NB4 (cell line): ENCODE data around the gene TRPV3.

Experiments
- DNase-seq: peaks from one replicate; pipeline ENCODE4 v3.0.0; 2010; ENCODE audit warnings: low read depth
- H3K4me3 ChIP-seq: one replicate; pipeline ENCODE4 v1.5.1; 2011; ENCODE audit warnings: mild to moderate bottlenecking, low read depth, low read length, moderate library complexity
- MYC ChIP-seq: IDR thresholded peaks from 2 replicates; pipeline ENCODE4 v1.6.1; 2011; ENCODE audit warnings: low read depth, low read length
- POLR2A ChIP-seq: IDR thresholded peaks from 2 replicates; pipeline ENCODE4 v1.6.1; 2011; ENCODE audit warnings: mild to moderate bottlenecking; ENCODE audit not compliant: insufficient read length; ENCODE audit errors: extremely low read depth
- TF ChIP-seq, protein P1 (sequence below): IDR thresholded peaks from 2 replicates; pipeline ENCODE4 v1.6.1; 2011; ENCODE audit warnings: low read depth, low read length
- TF ChIP-seq, protein P2 (sequence below): IDR thresholded peaks from one replicate; pipeline ENCODE4 v1.5.1; 2012; ENCODE audit warnings: low read depth, low read length

TRPV3 gene

GRCh38 chr17:3575511-3575910, 17.9 kb upstream of the TRPV3 start:
- no peak overlapping the region for H3K4me3 ChIP-seq
- TF ChIP-seq POLR2A (no peak), MYC (no peak)
- DNase-seq, result no peak

DNA sequence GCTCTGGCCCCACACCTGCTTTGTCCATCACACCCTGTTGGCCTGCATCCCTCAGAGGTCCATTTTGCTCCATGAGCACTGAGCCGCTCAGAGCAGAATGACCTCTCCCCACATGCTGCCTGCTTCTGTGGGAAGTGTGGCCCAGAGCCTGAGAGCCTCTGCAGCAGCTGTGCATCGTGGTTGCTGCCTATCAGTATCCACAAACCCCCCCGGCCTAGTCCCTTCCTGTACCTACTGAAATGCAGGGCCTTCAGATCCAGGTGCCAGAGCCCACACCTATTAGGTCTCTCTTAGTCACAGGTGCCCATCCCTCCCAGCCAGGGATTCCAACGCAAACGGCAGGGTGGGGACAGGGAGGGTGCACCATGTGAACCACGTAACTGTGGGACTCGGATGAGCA, 16.6 kb upstream of the TRPV3 start:
- no peak overlapping the region for H3K4me3 ChIP-seq
- TF ChIP-seq, protein P1, sequence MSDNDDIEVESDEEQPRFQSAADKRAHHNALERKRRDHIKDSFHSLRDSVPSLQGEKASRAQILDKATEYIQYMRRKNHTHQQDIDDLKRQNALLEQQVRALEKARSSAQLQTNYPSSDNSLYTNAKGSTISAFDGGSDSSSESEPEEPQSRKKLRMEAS, result no peak
- TF ChIP-seq, protein P2, sequence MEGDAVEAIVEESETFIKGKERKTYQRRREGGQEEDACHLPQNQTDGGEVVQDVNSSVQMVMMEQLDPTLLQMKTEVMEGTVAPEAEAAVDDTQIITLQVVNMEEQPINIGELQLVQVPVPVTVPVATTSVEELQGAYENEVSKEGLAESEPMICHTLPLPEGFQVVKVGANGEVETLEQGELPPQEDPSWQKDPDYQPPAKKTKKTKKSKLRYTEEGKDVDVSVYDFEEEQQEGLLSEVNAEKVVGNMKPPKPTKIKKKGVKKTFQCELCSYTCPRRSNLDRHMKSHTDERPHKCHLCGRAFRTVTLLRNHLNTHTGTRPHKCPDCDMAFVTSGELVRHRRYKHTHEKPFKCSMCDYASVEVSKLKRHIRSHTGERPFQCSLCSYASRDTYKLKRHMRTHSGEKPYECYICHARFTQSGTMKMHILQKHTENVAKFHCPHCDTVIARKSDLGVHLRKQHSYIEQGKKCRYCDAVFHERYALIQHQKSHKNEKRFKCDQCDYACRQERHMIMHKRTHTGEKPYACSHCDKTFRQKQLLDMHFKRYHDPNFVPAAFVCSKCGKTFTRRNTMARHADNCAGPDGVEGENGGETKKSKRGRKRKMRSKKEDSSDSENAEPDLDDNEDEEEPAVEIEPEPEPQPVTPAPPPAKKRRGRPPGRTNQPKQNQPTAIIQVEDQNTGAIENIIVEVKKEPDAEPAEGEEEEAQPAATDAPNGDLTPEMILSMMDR, result no peak
- TF ChIP-seq POLR2A (no peak), MYC (no peak)
- DNase-seq, result no peak

DNA sequence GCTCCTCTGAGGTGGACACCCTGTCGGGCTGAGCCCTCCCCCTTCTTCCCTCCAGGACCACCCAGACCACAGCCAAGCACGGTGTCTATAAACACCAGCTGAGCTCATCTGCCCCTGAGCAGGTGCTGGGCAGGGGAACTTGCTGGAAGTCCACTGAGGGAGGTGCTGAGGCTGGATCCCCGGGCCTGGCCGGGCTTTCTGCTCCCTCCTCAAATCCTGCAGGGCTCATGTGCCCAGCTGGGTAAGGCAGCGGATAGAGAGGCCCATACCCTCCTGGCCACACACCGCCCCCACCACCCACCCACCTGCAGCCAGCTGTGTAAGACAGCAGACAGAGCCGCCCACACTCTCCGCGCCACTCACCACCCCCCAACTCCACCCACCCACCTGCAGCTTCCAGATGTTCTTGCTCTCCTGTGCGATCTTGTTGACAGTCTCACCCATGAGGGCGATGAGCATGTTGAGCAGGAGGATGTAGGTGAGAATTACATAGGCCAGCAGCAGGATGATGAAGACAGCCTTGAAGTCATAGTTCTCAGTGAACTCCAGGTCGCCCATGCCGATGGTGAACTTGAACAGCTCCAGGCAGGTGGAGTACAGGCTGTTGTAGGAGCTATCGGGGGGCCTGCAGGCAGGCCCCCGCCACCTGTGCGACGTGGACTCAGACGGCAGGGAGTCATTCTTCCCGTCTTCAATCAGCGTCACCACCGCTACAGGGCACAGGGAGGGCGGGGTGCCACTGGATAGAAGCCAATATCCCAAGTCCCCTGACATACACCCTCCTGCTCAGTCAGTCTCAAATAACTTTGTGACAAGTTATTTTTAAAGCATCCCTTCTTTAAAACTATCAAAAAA, 15.9 kb upstream of the TRPV3 start:
- no peak overlapping the region for H3K4me3 ChIP-seq
- TF ChIP-seq POLR2A (no peak), MYC (no peak)
- TF ChIP-seq, protein P2, result no peak
- TF ChIP-seq, protein P1, result no peak
- no peak for DNase-seq

GRCh38 chr17:3572231-3572630, 14.6 kb upstream of the TRPV3 start:
- H3K4me3 ChIP-seq, result no peak overlapping the region
- DNase-seq, result no peak
- TF ChIP-seq MYC (no peak), POLR2A (no peak)
- TF ChIP-seq, protein P1, result no peak
- TF ChIP-seq, protein P2, result no peak

- H3K4me3 ChIP-seq, result no peak overlapping the region
- TF ChIP-seq POLR2A, result no peak
- TF ChIP-seq, protein P1, result no peak
- TF ChIP-seq MYC, result no peak
- TF ChIP-seq, protein P2, result no peak
- DNase-seq, result no peak
These were observed 13.7 kb upstream of the TRPV3 start for GRCh38 chr17:3571043-3571900.

- no peak for TF ChIP-seq MYC
- no peak for DNase-seq
- no peak overlapping the region for H3K4me3 ChIP-seq
These were observed 12.0 kb upstream of the TRPV3 start for GRCh38 chr17:3569534-3570137.
